ENCODE data around the gene CATSPER4.
A peak's percentile ranks its signal among the peaks of the same experiment; 100 is the strongest.
"Not testable (repeated sequence)": the region's sequence is repeated elsewhere in the genome, so short reads cannot be mapped to it uniquely, and the experiment has no call there.

CATSPER4 gene

DNA sequence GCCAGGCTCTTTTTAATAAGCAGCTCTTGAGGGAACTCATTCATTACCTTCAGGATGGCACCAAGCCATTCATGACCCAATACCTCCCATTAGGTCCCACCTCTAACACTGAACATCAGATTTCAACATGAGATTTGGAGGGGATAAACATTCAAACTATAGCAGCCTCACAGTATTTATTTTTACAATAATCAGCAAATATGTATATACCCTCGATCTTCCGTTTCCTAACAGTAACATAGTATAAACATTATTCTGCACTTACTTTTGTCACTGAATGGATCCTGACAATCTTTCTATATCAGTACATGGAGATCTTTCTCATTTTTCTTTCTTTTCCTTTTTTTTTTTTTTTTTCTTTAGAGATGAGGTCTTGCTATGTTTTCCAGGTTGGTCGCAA, 5.4 kb downstream of the CATSPER4 start:
- no peak for DNase-seq (ENCODE audit: low read depth)

DNA sequence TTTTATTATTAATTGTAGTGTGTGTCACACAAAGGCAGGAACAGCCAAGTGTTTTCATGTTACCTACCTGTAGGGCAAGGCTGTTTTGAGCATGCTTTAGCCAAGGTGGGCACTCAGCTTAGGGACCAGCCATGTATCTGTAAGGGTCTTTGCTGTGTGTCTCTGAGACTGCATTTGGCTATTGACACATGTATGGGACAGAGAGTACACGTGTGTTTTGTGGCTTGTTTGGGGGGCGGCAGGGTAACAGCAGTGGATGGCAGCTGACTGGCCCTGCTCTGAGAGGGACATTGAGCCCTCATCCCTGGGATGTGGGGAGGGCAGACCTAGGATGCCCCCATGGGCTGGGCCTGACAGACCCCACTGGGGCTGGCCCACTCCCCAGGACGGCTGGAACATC, 6.9 kb downstream of the CATSPER4 start:
- DNase-seq (ENCODE audit: low read depth): no peak

DNA sequence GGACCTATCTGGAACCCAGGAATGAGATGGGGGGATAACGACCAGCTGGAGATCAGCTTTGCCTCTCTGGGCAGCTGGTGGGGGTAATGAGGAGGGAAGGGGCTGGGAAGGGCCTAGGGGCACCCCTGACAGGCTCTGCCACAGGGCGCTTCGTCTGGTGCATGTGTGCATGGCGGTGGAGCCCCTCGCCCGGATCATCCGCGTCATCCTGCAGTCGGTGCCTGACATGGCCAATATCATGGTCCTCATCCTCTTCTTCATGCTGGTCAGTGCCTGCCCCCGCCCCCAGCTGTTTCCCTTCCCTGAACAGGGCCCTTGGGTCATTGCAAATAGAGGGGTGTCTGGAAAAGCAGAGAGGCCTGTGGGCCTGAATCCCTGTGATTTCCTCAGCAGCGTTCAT, 7.4 kb downstream of the CATSPER4 start:
- DNase-seq (ENCODE audit: low read depth): no peak

DNA sequence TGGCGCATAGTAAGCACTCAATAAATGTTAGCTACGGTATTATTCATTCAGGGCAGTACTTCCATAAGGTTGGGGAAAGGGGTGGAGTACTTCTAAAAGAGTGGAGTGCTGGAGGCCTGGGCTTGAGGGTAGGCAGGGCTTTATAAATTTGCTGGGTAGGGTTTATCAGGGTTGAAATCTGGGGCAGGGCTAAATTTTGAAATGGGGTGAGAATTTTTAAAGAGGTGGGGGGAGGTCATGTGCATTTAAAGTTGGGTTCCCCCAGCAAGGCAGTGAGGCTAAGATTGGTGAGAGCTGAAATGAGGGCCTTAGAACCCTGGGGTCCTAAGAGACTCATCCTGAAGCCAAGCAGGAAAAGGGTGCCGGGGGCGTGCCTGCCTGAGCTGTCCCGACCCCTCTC, 10.0 kb downstream of the CATSPER4 start:
- DNase-seq (ENCODE audit: low read depth): no peak

DNA sequence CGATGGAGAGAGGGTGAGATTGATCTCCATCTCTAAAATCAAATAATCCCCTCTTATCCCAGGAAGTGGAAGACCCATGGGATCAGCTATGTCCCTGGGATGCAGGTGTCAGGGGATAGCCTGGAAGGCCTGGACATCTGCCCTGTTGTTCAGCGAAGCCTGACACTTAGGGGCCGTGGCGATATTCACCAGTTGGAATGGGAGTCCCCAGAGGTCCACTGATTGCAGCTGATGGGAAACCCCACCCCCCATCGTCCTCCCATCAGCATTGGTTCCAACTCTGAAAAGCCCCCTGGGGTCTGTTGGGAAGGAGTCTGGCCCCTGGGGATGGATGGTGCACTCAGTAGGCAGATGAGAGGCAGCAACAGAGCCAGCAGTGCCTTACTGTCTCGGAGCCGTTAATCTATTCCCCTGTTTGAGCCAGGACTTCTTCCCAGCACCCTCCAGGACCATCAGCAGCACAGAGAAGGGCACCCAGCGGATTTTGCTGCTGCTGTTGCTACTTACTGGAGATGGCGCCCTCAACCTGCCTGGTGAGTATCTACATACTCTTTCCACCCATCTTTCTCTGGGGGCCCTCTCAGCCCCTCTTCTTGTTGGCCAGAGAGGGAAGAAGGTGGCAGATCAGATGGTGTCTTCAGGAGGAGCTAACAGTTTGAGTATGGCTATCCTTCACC, 13.4 kb downstream of the CATSPER4 start:
- DNase-seq (ENCODE audit: low read depth): no peak

DNA sequence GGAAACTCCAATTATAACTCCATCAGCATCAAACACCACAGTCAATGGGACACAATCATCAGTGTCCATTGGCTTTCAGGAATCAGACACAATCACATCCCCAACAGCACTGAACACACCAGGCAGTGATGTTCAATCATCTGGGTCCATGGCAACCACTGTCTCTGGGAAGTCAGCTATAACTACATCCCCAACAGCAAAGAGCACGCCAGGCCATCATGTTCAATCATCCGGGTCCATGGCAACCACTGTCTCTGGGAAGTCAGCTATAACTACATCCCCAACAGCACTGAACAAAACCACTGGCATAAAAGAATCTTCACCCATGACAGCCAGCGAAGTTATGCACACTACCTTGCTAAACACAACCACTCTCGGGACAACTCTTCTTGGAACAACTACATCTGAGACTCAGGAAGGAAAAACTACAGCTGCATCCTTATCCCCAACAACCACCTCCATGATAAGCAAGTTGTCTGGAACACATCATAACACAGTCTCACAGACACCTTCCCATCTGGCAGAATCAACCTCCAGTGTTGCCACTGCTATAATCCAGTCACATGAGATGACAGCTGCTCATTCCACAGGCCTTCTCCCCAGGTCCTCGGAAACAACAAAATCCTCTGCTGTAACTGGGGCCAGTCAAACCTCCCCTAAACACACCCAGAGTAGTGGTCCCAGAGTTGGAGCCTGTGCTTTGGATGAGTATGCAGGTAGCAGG, 19.9 kb downstream of the CATSPER4 start:
- no peak for DNase-seq (ENCODE audit: low read depth)

DNA sequence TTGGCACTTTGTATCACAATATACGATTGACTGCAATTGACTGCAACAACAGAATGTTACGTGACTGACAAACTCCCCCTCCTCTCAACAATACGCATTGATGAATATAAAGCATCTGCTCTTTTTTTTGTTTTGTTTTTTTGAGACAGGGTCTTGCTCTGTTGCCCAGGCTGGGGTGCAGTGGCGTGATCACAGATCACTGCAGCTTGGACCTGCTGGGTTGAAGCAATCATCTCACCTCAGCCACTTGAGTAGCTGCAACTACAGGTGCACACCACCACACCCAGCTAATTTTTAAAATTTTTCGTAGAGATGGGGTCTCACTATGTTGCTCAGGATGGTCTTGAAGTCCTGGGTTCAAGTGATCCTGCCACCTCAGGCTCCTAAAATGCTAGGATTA, 22.3 kb downstream of the CATSPER4 start:
- no peak for DNase-seq (ENCODE audit: low read depth)

DNA sequence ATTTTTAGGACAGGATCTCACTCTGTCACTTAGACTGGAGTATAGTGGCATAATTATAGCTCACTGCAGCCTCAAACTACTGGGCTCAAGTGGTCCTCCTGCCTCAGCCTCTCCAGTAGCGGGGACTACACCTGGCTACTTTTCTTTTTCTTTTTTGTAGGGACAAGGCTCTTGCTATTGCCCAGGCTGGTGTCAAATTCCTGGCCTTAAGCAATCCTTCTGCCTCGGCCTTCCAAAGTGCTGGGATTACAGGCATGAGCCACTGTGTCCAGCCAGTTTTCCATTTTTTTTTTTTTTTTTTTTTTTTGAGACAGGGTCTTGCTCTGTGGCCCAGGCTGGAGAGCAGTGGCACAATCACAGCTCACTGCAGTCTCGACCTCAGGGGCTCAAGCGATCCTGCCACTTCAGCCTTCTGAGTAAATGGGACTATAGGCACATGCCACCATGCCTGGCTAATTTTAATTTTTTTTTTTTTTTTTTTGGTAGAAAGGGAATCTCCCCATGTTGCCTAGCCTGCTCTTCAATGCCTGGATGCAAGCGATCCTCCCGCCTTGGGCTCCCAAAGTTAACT, 23.0 kb downstream of the CATSPER4 start:
- no peak for DNase-seq (ENCODE audit: low read depth)

DNA sequence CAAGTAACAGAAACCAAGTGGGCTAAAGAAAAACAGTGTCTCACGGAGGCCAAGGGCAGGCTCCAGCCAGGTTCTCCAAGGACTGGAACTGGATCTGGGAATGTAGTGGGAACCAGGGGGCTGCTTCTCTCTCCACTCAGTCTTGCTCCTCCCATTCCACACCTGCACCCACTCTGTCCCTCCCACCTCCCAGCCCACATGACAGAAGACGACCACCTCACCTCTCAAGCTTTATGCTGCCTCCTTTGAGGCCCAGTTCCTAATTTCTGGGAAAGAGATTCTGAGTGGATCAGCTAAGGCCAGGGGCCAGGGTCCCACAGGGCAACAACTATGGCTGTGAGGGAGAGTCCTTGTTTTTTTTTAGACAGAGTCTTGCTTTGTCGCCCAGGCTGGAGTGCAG, 24.8 kb downstream of the CATSPER4 start:
- no peak for DNase-seq (ENCODE audit: low read depth)

DNA sequence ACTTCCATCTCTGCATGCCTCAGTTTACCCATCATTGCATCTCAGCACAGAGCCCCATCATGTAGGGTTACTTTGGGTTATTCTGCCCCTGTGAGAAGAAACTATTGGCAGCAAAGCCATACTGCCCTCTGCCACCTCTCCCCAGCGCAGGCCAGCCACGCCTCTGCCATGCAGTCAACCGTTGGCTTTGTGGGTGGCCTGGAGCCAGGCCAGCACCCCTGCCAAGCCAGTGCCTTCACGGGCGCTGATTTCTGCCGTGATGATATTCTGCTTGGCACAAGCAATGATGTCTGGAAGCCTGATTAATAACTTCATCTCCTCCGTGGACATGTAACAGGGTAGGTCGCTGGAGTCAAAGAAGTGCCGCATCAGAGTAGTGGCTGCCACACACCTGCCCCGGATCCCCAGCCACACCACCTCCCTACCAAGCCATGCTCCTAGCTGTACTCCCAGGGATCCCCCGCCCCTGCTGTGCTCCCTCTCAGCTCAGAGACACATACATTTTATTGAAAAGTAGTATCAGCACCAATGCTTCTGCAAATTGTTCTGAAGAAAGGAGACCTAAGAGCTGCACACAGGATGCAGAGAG, 28.6 kb downstream of the CATSPER4 start:
- DNase-seq (ENCODE audit: low read depth): no peak

DNA sequence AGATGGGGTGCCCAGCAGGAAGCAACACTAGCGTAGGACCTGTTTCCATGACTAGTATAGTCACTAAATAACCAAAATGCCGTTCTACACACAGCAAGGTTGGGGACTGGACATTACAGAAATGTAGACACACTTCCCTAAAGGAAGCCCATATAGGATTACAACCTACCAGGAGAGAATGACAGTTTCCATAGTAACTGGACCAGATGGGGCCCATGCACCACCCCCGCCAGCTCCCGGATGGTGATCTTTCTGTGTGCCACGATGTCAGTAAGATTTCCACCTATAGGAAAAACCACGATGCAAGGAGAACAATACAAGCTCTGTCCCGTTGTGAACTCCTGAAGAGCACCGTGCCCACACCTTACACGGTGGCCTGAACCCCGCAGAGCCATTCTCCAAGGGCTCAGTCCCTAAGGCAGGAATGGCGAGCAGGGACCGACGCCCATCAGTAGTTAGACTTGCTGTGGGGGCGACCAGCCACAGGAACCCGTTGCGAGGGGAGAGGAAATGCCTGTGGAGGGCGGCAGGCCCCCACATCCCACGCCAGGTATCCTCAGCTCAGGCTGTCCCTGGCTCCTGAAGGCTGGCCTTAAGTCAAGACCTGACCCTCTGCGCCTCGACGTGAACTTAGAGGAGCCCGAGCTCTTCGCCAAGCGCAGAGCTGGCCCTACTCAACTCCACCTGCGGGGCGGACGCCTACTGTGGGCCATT, 30.0 kb downstream of the CATSPER4 start:
- no peak for DNase-seq (ENCODE audit: low read depth)

DNA sequence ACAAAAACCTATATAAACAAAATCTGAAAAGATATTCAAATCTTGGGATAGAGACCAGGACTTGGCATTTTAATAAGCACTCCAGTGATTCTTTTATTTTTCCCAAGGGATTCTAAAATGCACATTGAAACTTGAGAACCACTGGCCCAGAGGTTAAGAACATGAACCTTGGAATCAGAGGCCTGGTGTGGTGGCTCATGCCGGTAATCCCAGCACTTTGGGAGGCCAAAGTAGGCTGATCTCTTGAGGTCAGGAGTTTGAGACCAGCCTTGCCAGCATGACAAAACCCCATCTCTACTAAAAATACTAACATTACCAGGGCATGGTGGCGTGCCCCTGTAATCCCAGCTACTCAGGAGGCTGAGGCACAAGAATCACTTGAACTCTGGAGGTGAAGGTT, 30.7 kb downstream of the CATSPER4 start:
- DNase-seq (ENCODE audit: low read depth): no peak

DNA sequence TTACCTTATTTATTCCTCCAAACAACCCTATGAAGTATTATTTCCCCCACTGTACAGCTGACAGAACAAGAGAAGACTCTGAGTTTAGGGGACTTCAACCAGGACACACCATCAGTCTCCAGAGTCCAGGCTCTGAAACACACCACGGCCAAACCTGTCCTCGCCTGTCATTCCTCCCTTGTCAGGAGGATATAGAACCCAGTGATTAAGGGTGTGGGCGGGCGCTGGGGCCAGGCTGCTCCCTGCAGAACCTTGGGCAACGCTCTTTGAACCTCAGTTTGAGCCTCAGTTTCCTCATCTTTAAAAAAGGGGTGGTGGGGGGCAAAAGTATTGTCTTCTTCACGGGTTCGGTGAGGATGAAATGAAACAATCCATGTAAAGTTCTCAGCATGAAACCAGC, 34.2 kb downstream of the CATSPER4 start:
- no peak for DNase-seq (ENCODE audit: low read depth)

DNA sequence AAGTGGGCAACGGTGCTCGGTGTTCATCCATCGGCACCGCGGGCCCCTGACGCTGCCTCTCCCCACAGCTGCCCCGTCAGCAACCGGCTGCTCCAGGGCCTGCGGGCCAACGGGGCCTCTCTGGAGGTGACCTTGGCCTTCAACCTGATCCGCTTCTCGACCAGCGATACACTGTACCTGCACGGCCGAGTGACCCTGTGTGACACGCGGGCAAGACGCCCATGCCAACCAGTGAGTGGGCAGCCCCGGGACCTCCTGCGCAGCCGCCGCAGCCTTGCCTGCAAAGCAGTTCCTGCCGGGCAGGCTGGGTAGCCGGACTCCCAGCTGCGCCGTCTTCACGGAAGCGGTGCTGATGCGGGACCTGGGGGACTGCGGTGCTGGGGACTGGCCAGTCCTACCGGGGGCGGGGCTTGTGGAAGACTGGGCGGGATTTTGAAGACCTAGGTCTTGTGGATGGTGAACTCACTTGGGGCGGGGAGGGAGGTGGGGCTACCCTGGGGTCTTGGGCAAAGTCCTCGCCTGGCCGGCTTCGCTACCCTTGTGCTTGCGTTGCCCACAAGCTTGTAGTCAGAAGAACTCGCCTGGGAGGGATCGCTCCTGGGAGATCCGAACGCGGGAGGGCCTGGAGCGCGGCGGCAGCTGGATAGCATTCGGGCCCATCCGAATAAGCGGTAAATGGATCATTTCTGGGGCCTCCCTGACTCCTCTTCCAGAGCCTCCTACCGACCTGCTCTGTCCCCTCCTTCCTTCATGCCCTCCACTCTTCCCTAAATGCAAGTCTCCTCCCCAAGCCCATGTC, 34.8 kb downstream of the CATSPER4 start:
- no peak for DNase-seq (ENCODE audit: low read depth)

DNA sequence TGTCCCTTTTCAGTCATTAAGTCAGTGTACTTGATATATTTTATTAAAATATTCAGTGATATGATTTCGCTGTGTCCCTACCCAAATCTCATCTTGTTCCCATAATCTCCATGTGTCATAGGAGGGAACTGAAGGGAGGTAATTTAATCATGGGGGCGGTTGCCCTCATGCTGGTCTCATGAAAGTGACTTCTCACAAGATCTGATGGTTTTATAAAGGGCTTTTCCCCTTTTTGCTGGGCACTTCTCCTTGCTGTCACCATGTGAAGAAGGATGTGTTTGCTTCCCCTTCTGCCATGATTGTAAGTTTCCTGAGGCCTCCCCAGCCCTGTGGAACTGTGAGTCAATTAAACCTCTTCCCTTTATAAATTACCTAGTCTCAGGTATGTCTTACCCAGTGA, 40.3 kb downstream of the CATSPER4 start:
- DNase-seq (ENCODE audit: low read depth): not testable (repeated sequence)

DNA sequence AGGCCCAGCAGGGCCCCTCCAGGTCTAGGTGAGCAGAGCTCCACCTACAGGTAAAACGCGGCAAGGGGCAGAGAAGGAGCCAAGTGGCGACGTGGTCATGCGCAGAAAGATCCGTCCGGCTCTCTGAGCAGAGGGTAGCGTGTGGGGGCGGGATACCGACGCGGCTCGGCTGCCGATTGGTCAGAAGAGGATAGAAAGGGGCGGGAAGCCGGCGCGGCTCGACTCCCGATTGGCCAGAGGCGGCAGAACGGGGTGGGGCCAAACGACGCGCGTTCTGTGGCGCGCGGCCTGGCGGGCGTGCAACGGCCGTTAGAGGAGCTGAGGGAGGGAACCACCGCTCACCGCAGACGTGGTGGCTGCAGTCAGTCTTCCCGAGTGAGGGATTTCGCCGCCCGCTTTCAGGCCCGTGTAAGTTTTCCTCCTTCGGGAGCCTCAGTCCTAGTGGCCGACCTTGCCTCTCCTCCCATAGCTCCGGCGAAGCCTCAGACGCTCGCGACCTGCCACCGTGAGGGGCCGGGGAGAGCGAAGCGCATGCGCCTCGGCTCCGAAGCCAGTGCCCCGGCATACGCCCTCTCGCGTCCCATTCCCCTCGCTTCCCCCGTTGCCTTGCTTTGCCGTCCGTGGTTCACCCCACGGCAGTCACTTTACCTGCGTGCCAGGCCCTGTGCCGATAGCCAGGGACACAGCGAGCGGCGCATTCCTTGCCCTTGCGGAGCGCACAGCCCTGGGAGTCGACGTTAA, 43.7 kb downstream of the CATSPER4 start, which contains the start of gene CEP85:
Gene CEP85, plus strand, starts transcription at position 298 of the 741 bp plus-strand sequence. CDS start 5,584 bp downstream, outside the sequence.
- peak; percentile 94 for DNase-seq (ENCODE audit: low read depth)

DNA sequence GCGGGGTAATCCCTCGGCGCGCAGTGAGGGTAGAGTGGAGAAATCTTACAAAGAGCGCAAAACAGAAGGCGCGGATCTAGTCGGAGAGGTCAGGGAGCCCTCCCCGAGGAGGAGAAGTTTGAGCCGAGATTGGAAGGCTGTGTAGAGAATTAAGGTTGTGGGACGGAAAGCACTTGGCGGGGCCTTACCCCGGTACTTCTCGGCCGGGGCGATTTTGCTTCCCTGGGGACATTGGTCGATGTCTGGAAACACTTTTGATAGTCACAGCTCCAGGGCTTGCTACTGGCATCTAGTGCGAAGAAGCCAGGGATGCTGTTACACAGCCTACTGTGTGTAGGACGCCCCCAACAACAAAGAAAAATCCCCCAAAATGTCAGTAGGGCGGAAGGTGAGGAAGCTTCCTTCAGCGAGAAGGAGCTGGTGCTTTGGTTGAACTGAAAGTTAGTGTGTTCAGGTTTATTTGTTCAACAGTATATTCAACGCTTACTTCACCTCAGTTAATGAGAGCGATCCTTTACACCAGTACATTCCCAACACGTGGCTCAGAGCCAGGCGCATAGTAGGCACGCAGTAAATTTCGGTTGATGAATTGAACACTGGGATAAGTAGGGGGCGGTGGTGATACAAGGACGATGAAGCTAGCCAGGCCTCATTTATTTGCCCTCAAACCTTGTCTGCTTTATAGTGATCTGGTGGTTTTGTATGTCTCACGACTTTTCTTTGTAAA, 44.4 kb downstream of the CATSPER4 start:
- DNase-seq (ENCODE audit: low read depth): no peak

DNA sequence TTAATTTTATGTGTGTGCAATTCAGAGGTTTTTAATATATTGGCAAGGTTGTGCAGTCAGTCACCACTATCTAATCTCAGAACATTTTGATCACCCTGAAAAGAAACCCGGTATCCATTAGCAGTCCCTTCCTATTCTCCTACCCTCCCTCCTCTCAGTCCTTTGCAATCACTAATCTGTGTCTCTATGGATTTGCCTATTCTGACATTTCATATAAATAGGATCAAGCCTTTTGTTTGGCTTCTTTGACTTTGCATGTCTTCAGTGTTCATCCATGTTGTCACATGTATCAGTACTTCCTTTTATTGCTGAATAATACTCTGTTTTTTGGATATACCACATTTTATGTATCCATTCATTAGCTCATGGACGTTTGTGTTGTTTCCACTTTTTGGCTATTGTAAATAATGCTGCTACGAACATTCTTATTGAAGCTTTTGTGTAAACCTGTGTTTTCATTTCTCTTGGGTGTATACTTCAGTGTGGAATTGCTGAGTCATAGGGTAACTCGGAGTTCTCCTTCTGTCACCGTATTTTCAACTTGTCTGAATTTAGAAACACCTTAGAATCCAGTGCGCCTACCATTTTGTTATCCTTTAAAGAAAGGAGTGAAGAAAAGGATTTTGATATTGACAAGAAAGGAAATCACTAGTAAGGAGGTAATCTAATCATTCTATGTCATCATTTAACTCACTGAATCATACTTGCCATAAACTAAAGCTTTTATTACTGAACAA, 47.0 kb downstream of the CATSPER4 start:
- no peak for DNase-seq (ENCODE audit: low read depth)

DNA sequence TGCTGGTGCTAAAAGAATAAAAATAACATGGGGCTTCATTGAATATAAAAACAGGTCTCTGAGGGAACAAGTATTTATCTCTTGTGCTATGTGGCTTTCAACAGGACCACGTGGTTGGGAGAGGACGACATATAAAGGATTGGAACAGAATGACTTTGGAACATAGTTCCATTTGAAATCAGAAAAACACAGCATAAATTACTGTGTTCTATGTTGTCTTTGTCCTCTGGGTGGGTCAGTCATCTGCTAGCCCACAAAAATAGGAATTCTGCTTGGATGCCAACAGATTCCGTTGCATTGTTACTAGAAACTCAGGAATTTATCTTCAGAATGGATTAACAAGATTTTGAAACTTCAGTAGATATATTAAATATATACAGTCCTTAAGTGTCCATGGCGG, 49.5 kb downstream of the CATSPER4 start:
- DNase-seq (ENCODE audit: low read depth): no peak

All from stimulated activated CD8-positive, alpha-beta memory T cell treated with anti-CD3 and anti-CD28 coated beads, Interleukin-15, amount 100 ng/mL, for 24 hours (primary cell).